IMR-90 (cell line): ENCODE data around the gene SLC4A5. TPM values are rescaled to one million over a fixed set of nuclear protein-coding genes. Genes with fewer than 3 reads are reported as not detected.
"Not testable (repeated sequence)": the region's sequence is repeated elsewhere in the genome, so short reads cannot be mapped to it uniquely, and the experiment has no call there.

Source experiments
- ATAC-seq: fragments of 200-7000 bp; cut with Tn5 transposase; 2 replicates; pipeline ENCODE4 v1.9.1; 2020; ENCODE audit warnings: low read depth, mild to moderate bottlenecking, moderate library complexity
- BruUV-seq: library from RNA; stranded (reverse); fragments of 400-500 nt; replicated peaks from 2 replicates; lab custom pipeline; 2021; lab: Mats Ljungman, UMichigan
- CTCF ChIA-PET: fragments of 300-600 bp; formaldehyde crosslinking; extraction: SDS; loops from one replicate; lab custom pipeline; 2021; ENCODE audit warnings: antibody characterized with exemption; lab: Yijun Ruan, JAX
- POLR2A ChIA-PET: fragments of 300-600 bp; sonication (Branson Sonifier 250); formaldehyde crosslinking; loops from one replicate; lab custom pipeline; 2022; ENCODE audit warnings: antibody characterized with exemption; ENCODE audit not compliant: unreplicated experiment; lab: Charles Lee
- DNase-seq: peaks from one replicate; pipeline ENCODE4 v3.0.0; 2013
- H2AFZ ChIP-seq: replicated peaks from 2 replicates; pipeline ENCODE3; 2013; ENCODE audit warnings: low read length, mild to moderate bottlenecking; ENCODE audit not compliant: poor library complexity
- H2AK5ac ChIP-seq: 2 replicates; pipeline ENCODE4 v1.6.1; 2013; ENCODE audit warnings: low read depth, low read length, inconsistent platforms
- H2AK9ac ChIP-seq: replicated peaks from 2 replicates; pipeline ENCODE3; 2013; ENCODE audit warnings: mild to moderate bottlenecking, low read depth, low read length, moderate library complexity; ENCODE audit not compliant: poor library complexity
- H2BK120ac ChIP-seq: 2 replicates; pipeline ENCODE4 v1.6.1; 2013; ENCODE audit warnings: low read depth, low read length, inconsistent platforms
- H2BK15ac ChIP-seq: 3 replicates; pipeline ENCODE4 v1.6.1; 2013; ENCODE audit warnings: low read depth, low read length, inconsistent platforms
- H2BK20ac ChIP-seq: 2 replicates; pipeline ENCODE4 v1.6.1; 2013; ENCODE audit warnings: low read depth, mild to moderate bottlenecking, inconsistent platforms, low read length, moderate library complexity
- H2BK5ac ChIP-seq: 2 replicates; pipeline ENCODE4 v1.6.1; 2013; ENCODE audit warnings: mild to moderate bottlenecking, low read depth, low read length, inconsistent platforms; ENCODE audit not compliant: poor library complexity, severe bottlenecking
- H3K14ac ChIP-seq: replicated peaks from 2 replicates; pipeline ENCODE4 v1.6.1; 2013; ENCODE audit warnings: low read depth, low read length, inconsistent platforms
- H3K18ac ChIP-seq: 2 replicates; pipeline ENCODE4 v1.6.1; 2013; ENCODE audit warnings: low read depth, low read length, control low read depth
- H3K23ac ChIP-seq: 2 replicates; pipeline ENCODE4 v1.6.1; 2013; ENCODE audit warnings: low read depth, low read length, inconsistent platforms
- H3K27ac ChIP-seq: 2 replicates; pipeline ENCODE4 v1.5.1; 2013; ENCODE audit warnings: mild to moderate bottlenecking, control low read depth, low read length; ENCODE audit not compliant: insufficient read depth
- H3K27me3 ChIP-seq: 2 replicates; pipeline ENCODE4 v1.6.1; 2013; ENCODE audit warnings: low read length; ENCODE audit not compliant: control insufficient read depth, insufficient read depth
- H3K36me3 ChIP-seq: 2 replicates; pipeline ENCODE4 v1.6.1; 2013; ENCODE audit warnings: low read length, mixed read lengths; ENCODE audit not compliant: control insufficient read depth, insufficient read depth
- H3K4ac ChIP-seq: 2 replicates; pipeline ENCODE4 v1.6.1; 2013; ENCODE audit warnings: low read depth, low read length, inconsistent platforms
- H3K4me1 ChIP-seq: 2 replicates; pipeline ENCODE4 v1.6.1; 2013; ENCODE audit warnings: low read length, mixed read lengths; ENCODE audit not compliant: control insufficient read depth, insufficient read depth
- H3K4me2 ChIP-seq: 2 replicates; pipeline ENCODE4 v1.6.1; 2013; ENCODE audit warnings: low read depth, mild to moderate bottlenecking, control low read depth, low read length, moderate library complexity
- H3K4me3 ChIP-seq: 2 replicates; pipeline ENCODE4 v1.5.1; 2013; ENCODE audit warnings: low read depth, mild to moderate bottlenecking, control low read depth, low read length, moderate library complexity; ENCODE audit not compliant: insufficient read depth
- H3K56ac ChIP-seq: 2 replicates; pipeline ENCODE4 v1.6.1; 2013; ENCODE audit warnings: low read length, inconsistent platforms; ENCODE audit not compliant: insufficient read depth; ENCODE audit errors: extremely low read depth
- H3K79me1 ChIP-seq, 2 experiments: 2 replicates each; pipeline ENCODE4 v1.6.1; 2013; ENCODE audit warnings: low read length in 2 of 2, inconsistent platforms in 1 of 2, low read depth in 1 of 2
- H3K9ac ChIP-seq: 2 replicates; pipeline ENCODE4 v1.6.1; 2013; ENCODE audit warnings: low read depth, low read length, control low read depth
- H3K9me1 ChIP-seq: 2 replicates; pipeline ENCODE4 v1.6.1; 2013; ENCODE audit warnings: low read length, inconsistent platforms; ENCODE audit not compliant: insufficient read depth
- H3K9me3 ChIP-seq: 2 replicates; pipeline ENCODE4 v1.6.1; 2013; ENCODE audit warnings: low read length; ENCODE audit not compliant: control insufficient read depth, insufficient read depth
- H4K20me1 ChIP-seq: 2 replicates; pipeline ENCODE4 v1.6.1; 2013; ENCODE audit warnings: low read length, inconsistent platforms; ENCODE audit not compliant: insufficient read depth
- H4K5ac ChIP-seq: 2 replicates; pipeline ENCODE4 v1.6.1; 2013; ENCODE audit warnings: mild to moderate bottlenecking, low read depth, low read length, control low read depth
- H4K8ac ChIP-seq, 2 experiments: 2 replicates each; pipeline ENCODE4 v1.6.1; 2013; ENCODE audit warnings: low read depth in 2 of 2, low read length in 2 of 2, control low read depth in 1 of 2, inconsistent platforms in 1 of 2
- H4K91ac ChIP-seq: 2 replicates; pipeline ENCODE4 v1.6.1; 2013; ENCODE audit warnings: low read depth, low read length, inconsistent platforms; ENCODE audit not compliant: insufficient read depth
- FOS ChIP-seq: fragments of 150-350 bp; IDR thresholded peaks from 2 replicates; pipeline ENCODE4 v1.6.1; 2016; ENCODE audit warnings: low read depth, low read length
- MAFK ChIP-seq: IDR thresholded peaks from 2 replicates; pipeline ENCODE4 v1.6.1; 2012; ENCODE audit warnings: low read depth, low read length, improper control_type of control experiment
- MAZ ChIP-seq: IDR thresholded peaks from 2 replicates; pipeline ENCODE4 v1.6.1; 2012; ENCODE audit warnings: low read depth, mild to moderate bottlenecking, low read length, improper control_type of control experiment, moderate library complexity, borderline replicate concordance
- SMC3 ChIP-seq: fragments of 150-350 bp; IDR thresholded peaks from 2 replicates; pipeline ENCODE4 v1.6.1; 2016; ENCODE audit warnings: low read depth, mild to moderate bottlenecking, antibody characterized with exemption, low read length, moderate library complexity
- WGBS, 2 experiments: methylation state at CpG; one replicate each; pipeline versions ENCODE4 v1.1.5 to v1.1.7; 2013; ENCODE audit warnings: missing lambda C conversion rate in 2 of 2; ENCODE audit not compliant: insufficient read length in 1 of 2; ENCODE audit errors: extremely low coverage in 2 of 2; 5-methylcytosine and 5-hydroxymethylcytosine counted together
- dilution Hi-C: fragments of 300-500 bp; cut with HindIII; formaldehyde crosslinking; loops from one replicate; pipeline ENCODE4 v1.14.3; 2018; ENCODE audit warnings: low sequenced_read_pairs; ENCODE audit not compliant: unreplicated experiment
- in situ Hi-C: fragments of 300-500 bp; cut with MboI; formaldehyde crosslinking; loops from 3 replicates; pipeline ENCODE4 v1.14.3; 2019; ENCODE audit warnings: low sequenced_read_pairs, inconsistent platforms, mixed read lengths
- intact Hi-C: fragments of 100-400 bp; cut with micrococcal nuclease; formaldehyde crosslinking; loops from 2 replicates; pipeline ENCODE4 v1.10.0; 2022
- polyA plus RNA-seq, 3 experiments: library from polyadenylated mRNA; depleted of rRNA; stranded (reverse); fragments of >200 nt; gene quantifications; 2 replicates each; pipeline ENCODE4 v1.2.3, GENCODE V29; 2012; ENCODE audit warnings: low replicate concordance in 1 of 3
- total RNA-seq: library from RNA; depleted of rRNA; stranded (reverse); fragments of >200 nt; gene quantifications from 2 replicates; pipeline ENCODE4 v1.2.3, GENCODE V29; 2012

Gene SLC4A5
- total and polyA plus RNA-seq, 2 of the 4 experiments (the other 2 are of a cell fraction), result 0.18 to 0.22 TPM

DNA sequence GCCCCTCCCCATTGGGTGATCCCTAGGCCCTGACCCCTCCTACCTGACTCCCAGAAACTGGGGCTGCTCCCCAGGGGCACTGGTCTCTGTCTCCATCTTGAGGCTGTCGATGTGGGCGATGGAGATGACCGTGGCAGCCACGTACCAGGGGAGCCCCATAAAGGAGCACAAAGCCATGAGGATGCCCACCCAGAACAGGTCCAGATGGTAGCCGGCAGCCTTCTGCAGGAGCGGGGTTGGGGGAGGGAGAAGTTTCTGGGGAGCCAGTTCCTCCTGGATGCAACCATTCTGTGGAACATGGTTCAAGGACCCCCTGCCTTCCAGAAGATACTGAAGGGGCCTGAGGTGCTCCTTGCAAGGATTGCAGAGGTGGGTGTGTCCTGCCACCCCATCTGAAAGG is 110.8 kb downstream of the SLC4A5 start:
- DNase-seq (no peak), ATAC-seq (no peak)
- no peak overlapping the region for H3K27ac ChIP-seq
- peaks cover 24% of the 10 kb centered on the region; the same call in 1 of the 2 replicates for H3K27me3 ChIP-seq
- no peak overlapping the region for H2AFZ ChIP-seq
- POLR2A ChIA-PET, result no interaction called here
- no peak overlapping the region for H3K18ac ChIP-seq
- no TSS peak for BruUV-seq
- H2AK5ac ChIP-seq, result no peak overlapping the region
- H3K14ac ChIP-seq, result no peak overlapping the region
- no peak overlapping the region for H3K4ac ChIP-seq
- H3K4me1 ChIP-seq, result no peaks in the 10 kb centered on the region
- TF ChIP-seq SMC3, result no peak
- no peak for TF ChIP-seq FOS
- no peak for TF ChIP-seq MAZ
- TF ChIP-seq MAFK, result no peak
- H3K4me3 ChIP-seq, result no peak overlapping the region
- no peaks in the 10 kb centered on the region; the same call in 1 of the 2 replicates for H3K9me3 ChIP-seq
- H3K9ac ChIP-seq, result no peak overlapping the region
- H3K23ac ChIP-seq, result no peak overlapping the region
- no peak overlapping the region for H2BK5ac ChIP-seq
- no peak overlapping the region for H2BK15ac ChIP-seq
- WGBS, 2 experiments, result 87% methylated on average over 6 of the region's 6 CpGs; no CpG with 5 or more reads in 1 of the 2 experiments
- CTCF ChIA-PET, result no interaction called here
- H3K56ac ChIP-seq, result no peak overlapping the region
- H3K79me1 ChIP-seq, result no peaks in the 10 kb centered on the region
- H3K9me1 ChIP-seq, result no peaks in the 10 kb centered on the region
- in situ Hi-C loops, result no loop called here
- no peaks in the 10 kb centered on the region for H4K20me1 ChIP-seq
- H4K5ac ChIP-seq, result no peak overlapping the region
- dilution Hi-C loops, result no loop called here
- no peak overlapping the region for H4K8ac ChIP-seq
- H3K36me3 ChIP-seq, result no peaks in the 10 kb centered on the region
- H2BK120ac ChIP-seq, result no peak overlapping the region
- no peak overlapping the region for H2BK20ac ChIP-seq
- H3K4me2 ChIP-seq, result no peak overlapping the region
- H2AK9ac ChIP-seq, result no peak overlapping the region
- no peak overlapping the region for H4K91ac ChIP-seq
- intact Hi-C loops, result no loop called here

DNA sequence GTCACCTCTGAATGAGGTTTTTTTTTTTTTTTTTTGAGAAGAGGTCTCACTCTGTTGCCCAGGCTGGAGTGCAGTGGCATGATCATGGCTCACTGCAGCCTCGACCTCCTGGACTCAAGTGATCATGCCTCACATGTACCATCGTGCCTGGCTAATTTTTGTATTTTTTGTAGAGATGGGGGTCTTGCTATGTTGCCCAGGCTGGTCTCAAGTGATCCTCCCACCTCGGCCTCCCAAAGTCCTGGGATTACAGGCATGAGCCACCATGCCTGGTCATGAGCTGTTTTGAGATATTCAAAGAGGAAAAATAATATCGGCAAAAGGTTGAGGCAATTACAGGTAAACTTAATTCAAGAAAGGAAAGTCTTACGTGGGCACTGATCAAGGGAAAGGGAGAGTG is 113.4 kb downstream of the SLC4A5 start:
- dilution Hi-C loops, H2BK5ac ChIP-seq, H2BK20ac ChIP-seq, H2BK15ac ChIP-seq, H4K91ac ChIP-seq, H3K9me1 ChIP-seq, H4K8ac ChIP-seq, CTCF ChIA-PET, H4K20me1 ChIP-seq, intact Hi-C loops, in situ Hi-C loops, H3K4me1 ChIP-seq, H2BK120ac ChIP-seq, POLR2A ChIA-PET, H3K9me3 ChIP-seq, H3K9ac ChIP-seq, H4K5ac ChIP-seq, H3K36me3 ChIP-seq, H2AK5ac ChIP-seq, H3K18ac ChIP-seq, H3K4ac ChIP-seq, H3K4me2 ChIP-seq, H3K14ac ChIP-seq, H3K23ac ChIP-seq, ATAC-seq, H3K79me1 ChIP-seq, H2AK9ac ChIP-seq, H3K56ac ChIP-seq, H3K4me3 ChIP-seq, BruUV-seq, DNase-seq, H2AFZ ChIP-seq, H3K27ac ChIP-seq: not testable (repeated sequence)
- peaks cover 19% of the 10 kb centered on the region; the same call in 1 of the 2 replicates for H3K27me3 ChIP-seq
- 83% methylated on average over 2 of the region's 5 CpGs; no CpG with 5 or more reads in 1 of the 2 experiments for WGBS, 2 experiments
